Measurements from ENCODE around the gene CACNA1H.

- TF ChIP-seq CTCF (IDR thresholded peaks at IDR 0.05) (no peak), EZH2phosphoT487 (IDR thresholded peaks at IDR 0.05) (no peak), EZH2 (IDR thresholded peaks at IDR 0.05) (no peak)
Measured at GRCh38 chr16:1109648-1110047, 43.3 kb upstream of the CACNA1H start.
